Measurements from ENCODE around the gene SIN3B.

Gene SIN3B

GRCh38 chr19:16851031-16851712 is 22.0 kb downstream of the SIN3B start:
- Histone ChIP-seq H3K9me3 (ENCODE audit: control insufficient read depth, insufficient read depth, low read length) (no peaks in the 10 kb centered on the region), H3K4me3 (ENCODE audit: low read depth, low read length) (no peak overlapping the region), H3K9ac (ENCODE audit: low read depth, low read length) (no peak overlapping the region), H3K4me1 (ENCODE audit: control insufficient read depth, insufficient read depth, low read length) (no peaks in the 10 kb centered on the region), H3K27me3 (ENCODE audit: control insufficient read depth, insufficient read depth, low read length) (no peaks in the 10 kb centered on the region), H3K36me3 (ENCODE audit: control insufficient read depth, insufficient read depth, low read length) (peaks cover 56% of the 10 kb centered on the region)

GRCh38 chr19:16853066-16853465 is 23.9 kb downstream of the SIN3B start:
- Histone ChIP-seq H3K36me3 (ENCODE audit: control insufficient read depth, insufficient read depth, low read length) (peaks cover 38% of the 10 kb centered on the region), H3K4me3 (ENCODE audit: low read depth, low read length) (no peak overlapping the region), H3K27me3 (ENCODE audit: control insufficient read depth, insufficient read depth, low read length) (no peaks in the 10 kb centered on the region), H3K9ac (ENCODE audit: low read depth, low read length) (no peak overlapping the region), H3K4me1 (ENCODE audit: control insufficient read depth, insufficient read depth, low read length) (no peaks in the 10 kb centered on the region), H3K9me3 (ENCODE audit: control insufficient read depth, insufficient read depth, low read length) (no peaks in the 10 kb centered on the region)

- no peaks in the 10 kb centered on the region for H3K4me1 ChIP-seq (ENCODE audit: control insufficient read depth, insufficient read depth, low read length)
- H3K4me3 ChIP-seq (ENCODE audit: low read depth, low read length) = no peak overlapping the region
- no peaks in the 10 kb centered on the region for H3K27me3 ChIP-seq (ENCODE audit: control insufficient read depth, insufficient read depth, low read length)
- H3K9me3 ChIP-seq (ENCODE audit: control insufficient read depth, insufficient read depth, low read length) = no peaks in the 10 kb centered on the region
- H3K9ac ChIP-seq (ENCODE audit: low read depth, low read length) = no peak overlapping the region
- H3K36me3 ChIP-seq (ENCODE audit: control insufficient read depth, insufficient read depth, low read length) = peaks cover 25% of the 10 kb centered on the region
Measured at GRCh38 chr19:16856091-16856490, 26.9 kb downstream of the SIN3B start.

- no peaks in the 10 kb centered on the region for H3K9me3 ChIP-seq (ENCODE audit: control insufficient read depth, insufficient read depth, low read length)
- H3K4me1 ChIP-seq (ENCODE audit: control insufficient read depth, insufficient read depth, low read length) = no peaks in the 10 kb centered on the region
- no peak overlapping the region for H3K9ac ChIP-seq (ENCODE audit: low read depth, low read length)
- H3K36me3 ChIP-seq (ENCODE audit: control insufficient read depth, insufficient read depth, low read length) = peaks cover 27% of the 10 kb centered on the region
- H3K4me3 ChIP-seq (ENCODE audit: low read depth, low read length) = no peak overlapping the region
- H3K27me3 ChIP-seq (ENCODE audit: control insufficient read depth, insufficient read depth, low read length) = no peaks in the 10 kb centered on the region
Measured at GRCh38 chr19:16859626-16860025, 30.4 kb downstream of the SIN3B start.

- H3K36me3 ChIP-seq (ENCODE audit: control insufficient read depth, insufficient read depth, low read length) = peaks cover 31% of the 10 kb centered on the region
- no peak overlapping the region for H3K9ac ChIP-seq (ENCODE audit: low read depth, low read length)
- no peaks in the 10 kb centered on the region for H3K4me1 ChIP-seq (ENCODE audit: control insufficient read depth, insufficient read depth, low read length)
- H3K27me3 ChIP-seq (ENCODE audit: control insufficient read depth, insufficient read depth, low read length) = no peaks in the 10 kb centered on the region
- no peak overlapping the region for H3K4me3 ChIP-seq (ENCODE audit: low read depth, low read length)
- no peaks in the 10 kb centered on the region for H3K9me3 ChIP-seq (ENCODE audit: control insufficient read depth, insufficient read depth, low read length)
Measured at GRCh38 chr19:16860118-16860517, 30.9 kb downstream of the SIN3B start.

- no peak overlapping the region for H3K4me3 ChIP-seq (ENCODE audit: low read depth, low read length)
- H3K9ac ChIP-seq (ENCODE audit: low read depth, low read length) = no peak overlapping the region
- no peaks in the 10 kb centered on the region for H3K4me1 ChIP-seq (ENCODE audit: control insufficient read depth, insufficient read depth, low read length)
- no peaks in the 10 kb centered on the region for H3K9me3 ChIP-seq (ENCODE audit: control insufficient read depth, insufficient read depth, low read length)
- peaks cover 37% of the 10 kb centered on the region for H3K36me3 ChIP-seq (ENCODE audit: control insufficient read depth, insufficient read depth, low read length)
- no peaks in the 10 kb centered on the region for H3K27me3 ChIP-seq (ENCODE audit: control insufficient read depth, insufficient read depth, low read length)
Measured at GRCh38 chr19:16861011-16861410, 31.8 kb downstream of the SIN3B start.

GRCh38 chr19:16861834-16862233 is 32.6 kb downstream of the SIN3B start:
- no peaks in the 10 kb centered on the region for H3K27me3 ChIP-seq (ENCODE audit: control insufficient read depth, insufficient read depth, low read length)
- no peak overlapping the region for H3K4me3 ChIP-seq (ENCODE audit: low read depth, low read length)
- no peaks in the 10 kb centered on the region for H3K4me1 ChIP-seq (ENCODE audit: control insufficient read depth, insufficient read depth, low read length)
- H3K9me3 ChIP-seq (ENCODE audit: control insufficient read depth, insufficient read depth, low read length) = no peaks in the 10 kb centered on the region
- H3K36me3 ChIP-seq (ENCODE audit: control insufficient read depth, insufficient read depth, low read length) = peaks cover 44% of the 10 kb centered on the region
- H3K9ac ChIP-seq (ENCODE audit: low read depth, low read length) = no peak overlapping the region

- Histone ChIP-seq H3K9me3 (ENCODE audit: control insufficient read depth, insufficient read depth, low read length) (no peaks in the 10 kb centered on the region), H3K36me3 (ENCODE audit: control insufficient read depth, insufficient read depth, low read length) (peaks cover 50% of the 10 kb centered on the region), H3K9ac (ENCODE audit: low read depth, low read length) (no peak overlapping the region)
Measured at GRCh38 chr19:16862826-16863415, 33.7 kb downstream of the SIN3B start.

GRCh38 chr19:16867211-16867610 is 38.0 kb downstream of the SIN3B start:
- Histone ChIP-seq H3K9ac (ENCODE audit: low read depth, low read length) (no peak overlapping the region), H3K4me3 (ENCODE audit: low read depth, low read length) (no peak overlapping the region), H3K4me1 (ENCODE audit: control insufficient read depth, insufficient read depth, low read length) (no peaks in the 10 kb centered on the region), H3K27me3 (ENCODE audit: control insufficient read depth, insufficient read depth, low read length) (no peaks in the 10 kb centered on the region), H3K36me3 (ENCODE audit: control insufficient read depth, insufficient read depth, low read length) (peaks cover 66% of the 10 kb centered on the region), H3K9me3 (ENCODE audit: control insufficient read depth, insufficient read depth, low read length) (no peaks in the 10 kb centered on the region)

More at GRCh38 chr19:16862826-16863415, 33.7 kb downstream of the SIN3B start:
- H3K4me3 ChIP-seq (ENCODE audit: low read depth, low read length) = no peak overlapping the region
- H3K4me1 ChIP-seq (ENCODE audit: control insufficient read depth, insufficient read depth, low read length) = no peaks in the 10 kb centered on the region
- no peaks in the 10 kb centered on the region for H3K27me3 ChIP-seq (ENCODE audit: control insufficient read depth, insufficient read depth, low read length)

GRCh38 chr19:16868423-16869130 is 39.4 kb downstream of the SIN3B start:
- H3K4me1 ChIP-seq (ENCODE audit: control insufficient read depth, insufficient read depth, low read length) = no peaks in the 10 kb centered on the region
- H3K9ac ChIP-seq (ENCODE audit: low read depth, low read length) = no peak overlapping the region
- H3K27me3 ChIP-seq (ENCODE audit: control insufficient read depth, insufficient read depth, low read length) = no peaks in the 10 kb centered on the region
- H3K36me3 ChIP-seq (ENCODE audit: control insufficient read depth, insufficient read depth, low read length) = peaks cover 65% of the 10 kb centered on the region
- H3K9me3 ChIP-seq (ENCODE audit: control insufficient read depth, insufficient read depth, low read length) = no peaks in the 10 kb centered on the region
- H3K4me3 ChIP-seq (ENCODE audit: low read depth, low read length) = no peak overlapping the region

- Histone ChIP-seq H3K36me3 (ENCODE audit: control insufficient read depth, insufficient read depth, low read length) (peaks cover 57% of the 10 kb centered on the region), H3K9me3 (ENCODE audit: control insufficient read depth, insufficient read depth, low read length) (no peaks in the 10 kb centered on the region), H3K9ac (ENCODE audit: low read depth, low read length) (no peak overlapping the region), H3K27me3 (ENCODE audit: control insufficient read depth, insufficient read depth, low read length) (no peaks in the 10 kb centered on the region), H3K4me1 (ENCODE audit: control insufficient read depth, insufficient read depth, low read length) (no peaks in the 10 kb centered on the region), H3K4me3 (ENCODE audit: low read depth, low read length) (no peak overlapping the region)
Measured at GRCh38 chr19:16869331-16869972, 40.3 kb downstream of the SIN3B start.

Measured in iPS-15b (cell line).